Stimulated activated CD4-positive, alpha-beta T cell treated with anti-CD3 and anti-CD28 coated beads, TNF-alpha, amount 100 ng/mL, for 48 hours (primary cell): Measurements from ENCODE around the gene CFAP221.
A peak's percentile ranks its signal among the peaks of the same experiment; 100 is the strongest.

Experiments used
- DNase-seq, 3 donors: peaks; one replicate each; pipeline ENCODE4 v3.0.0-alpha.2; 2020; ENCODE audit warnings: low read depth in 3 of 3

The CFAP221 gene

GRCh38 chr2:119699016-119699606 lies 154.9 kb downstream of the CFAP221 start:
- DNase-seq, result no peak

- no peak for DNase-seq
Measured at GRCh38 chr2:119700866-119701265, 156.6 kb downstream of the CFAP221 start.

- no peak for DNase-seq
Measured at GRCh38 chr2:119701352-119701751, 157.1 kb downstream of the CFAP221 start.

GRCh38 chr2:119702203-119702917 lies 158.1 kb downstream of the CFAP221 start:
- DNase-seq, result no peak

- peak; percentile 39 to 48 (median 40) for DNase-seq
Measured at GRCh38 chr2:119702918-119703401, 158.7 kb downstream of the CFAP221 start.

GRCh38 chr2:119703526-119703925 lies 159.3 kb downstream of the CFAP221 start:
- no peak for DNase-seq

GRCh38 chr2:119704670-119705120 lies 160.4 kb downstream of the CFAP221 start:
- DNase-seq, result peak in 1 of 3 donors; percentile 11

GRCh38 chr2:119706221-119706620 lies 162.0 kb downstream of the CFAP221 start:
- DNase-seq, result no peak
